GM18951 (cell line): ENCODE results near the gene PRKAB1.
"Not testable (repeated sequence)": the region's sequence is repeated elsewhere in the genome, so short reads cannot be mapped to it uniquely, and the experiment has no call there.

Source experiments
- POLR2A ChIP-seq: IDR thresholded peaks from 4 replicates; pipeline ENCODE4 v1.6.1; 2011; ENCODE audit warnings: mild to moderate bottlenecking; ENCODE audit not compliant: insufficient read length, insufficient read depth; ENCODE audit errors: extremely low read depth
- in situ Hi-C: fragments of 300-500 bp; cut with MboI; formaldehyde crosslinking; loops from one replicate; pipeline ENCODE4 v1.12.0; 2022; ENCODE audit warnings: low sequenced_read_pairs, mixed read lengths, inconsistent platforms; ENCODE audit not compliant: unreplicated experiment

Gene PRKAB1

GRCh38 chr12:119667577-119668323 is at the start of gene PRKAB1:
Gene PRKAB1 (plus strand): TSS chr12:119668133. CDS start chr12:119668245, 112 bp downstream.
- in situ Hi-C loops, result no loop called here
- peak; percentile 86 for TF ChIP-seq POLR2A

- in situ Hi-C loops, result not testable (repeated sequence)
Observed at GRCh38 chr12:119618328-119618896, 49.5 kb upstream of the PRKAB1 start.

- no peak for TF ChIP-seq POLR2A
- in situ Hi-C loops, result no loop called here
Observed at GRCh38 chr12:119620490-119620889, 47.4 kb upstream of the PRKAB1 start.

GRCh38 chr12:119621878-119622277 is 46.1 kb upstream of the PRKAB1 start:
- in situ Hi-C loops, result no loop called here

GRCh38 chr12:119624966-119625365 is 43.0 kb upstream of the PRKAB1 start:
- no peak for TF ChIP-seq POLR2A
- in situ Hi-C loops, result no loop called here

More at GRCh38 chr12:119621878-119622277, 46.1 kb upstream of the PRKAB1 start:
- no peak for TF ChIP-seq POLR2A

- in situ Hi-C loops, result no loop called here
- no peak for TF ChIP-seq POLR2A
Observed at GRCh38 chr12:119627019-119627643, 40.8 kb upstream of the PRKAB1 start.

GRCh38 chr12:119627686-119628085 is 40.2 kb upstream of the PRKAB1 start:
- in situ Hi-C loops, result no loop called here
- TF ChIP-seq POLR2A, result no peak

- in situ Hi-C loops, result no loop called here
Observed at GRCh38 chr12:119630223-119630780, 37.6 kb upstream of the PRKAB1 start.

GRCh38 chr12:119630962-119631550 is 36.9 kb upstream of the PRKAB1 start:
- in situ Hi-C loops, result no loop called here
- TF ChIP-seq POLR2A, result no peak

More at GRCh38 chr12:119630223-119630780, 37.6 kb upstream of the PRKAB1 start:
- TF ChIP-seq POLR2A, result no peak

GRCh38 chr12:119631930-119632678 is 35.8 kb upstream of the PRKAB1 start:
- in situ Hi-C loops, result no loop called here
- TF ChIP-seq POLR2A, result no peak

- in situ Hi-C loops, result no loop called here
Observed at GRCh38 chr12:119634743-119635142, 33.2 kb upstream of the PRKAB1 start.

GRCh38 chr12:119642986-119643385 is 24.9 kb upstream of the PRKAB1 start:
- no peak for TF ChIP-seq POLR2A
- in situ Hi-C loops, result no loop called here

More at GRCh38 chr12:119634743-119635142, 33.2 kb upstream of the PRKAB1 start:
- no peak for TF ChIP-seq POLR2A

- in situ Hi-C loops, result no loop called here
- no peak for TF ChIP-seq POLR2A
Observed at GRCh38 chr12:119644930-119645329, 23.0 kb upstream of the PRKAB1 start.

GRCh38 chr12:119645535-119646059 is 22.3 kb upstream of the PRKAB1 start:
- TF ChIP-seq POLR2A, result no peak
- in situ Hi-C loops, result no loop called here
